Neural progenitor cell (in vitro differentiated cells): ENCODE data around the gene DAAM2. TPM values are rescaled to one million over a fixed set of nuclear protein-coding genes. Genes with fewer than 3 reads are reported as not detected.

ENCODE experiments used
- DNase-seq: peaks from one replicate; pipeline ENCODE4 v3.0.0-alpha.2; 2016; ENCODE audit warnings: low spot score
- H2AFZ ChIP-seq: fragments of 200-600 bp; sonication (generic); replicated peaks from 2 replicates; pipeline ENCODE4 v1.6.1; 2016; ENCODE audit warnings: antibody characterized with exemption
- H3F3A ChIP-seq: fragments of 200-600 bp; sonication (generic); 2 replicates; pipeline ENCODE4 v1.6.1; 2016; ENCODE audit warnings: antibody characterized with exemption, low read depth
- H3K27ac ChIP-seq: fragments of 200-600 bp; sonication (generic); 2 replicates; pipeline ENCODE4 v1.5.1; 2016; ENCODE audit warnings: mild to moderate bottlenecking
- H3K27me3 ChIP-seq: fragments of 200-600 bp; sonication (generic); 2 replicates; pipeline ENCODE4 v1.6.1; 2016; ENCODE audit warnings: mild to moderate bottlenecking, moderate library complexity
- H3K36me3 ChIP-seq: fragments of 200-600 bp; sonication (generic); 2 replicates; pipeline ENCODE4 v1.5.1; 2016
- H3K4me1 ChIP-seq: fragments of 200-600 bp; sonication (generic); 2 replicates; pipeline ENCODE4 v1.6.1; 2016; ENCODE audit warnings: mixed run types
- H3K4me2 ChIP-seq: fragments of 200-600 bp; sonication (generic); 2 replicates; pipeline ENCODE4 v1.6.1; 2016
- H3K4me3 ChIP-seq: fragments of 200-600 bp; sonication (generic); 2 replicates; pipeline ENCODE4 v1.5.1; 2016
- H3K79me2 ChIP-seq: fragments of 200-600 bp; sonication (generic); 2 replicates; pipeline ENCODE4 v1.6.1; 2016; ENCODE audit warnings: low read depth
- H3K9ac ChIP-seq: fragments of 200-600 bp; sonication (generic); 2 replicates; pipeline ENCODE4 v1.6.1; 2016
- H3K9me3 ChIP-seq: fragments of 200-600 bp; sonication (generic); 2 replicates; pipeline ENCODE4 v1.5.1; 2016; ENCODE audit warnings: low read depth
- H4K20me1 ChIP-seq: fragments of 200-600 bp; sonication (generic); 2 replicates; pipeline ENCODE4 v1.6.1; 2016; ENCODE audit warnings: low read depth
- H3K27ac Mint-ChIP-seq: 3 replicates; pipeline ENCODE4 v1.8.0; 2021; ENCODE audit warnings: mixed read lengths
- H3K27me3 Mint-ChIP-seq: 2 replicates; pipeline ENCODE4 v1.8.0; 2022; ENCODE audit warnings: low read depth, mild to moderate bottlenecking, inconsistent platforms, moderate library complexity, mixed read lengths; ENCODE audit not compliant: insufficient read depth
- H3K36me3 Mint-ChIP-seq: 3 replicates; pipeline ENCODE4 v1.8.0; 2021; ENCODE audit warnings: mixed read lengths
- H3K4me1 Mint-ChIP-seq: 3 replicates; pipeline ENCODE4 v1.8.0; 2021; ENCODE audit warnings: mixed read lengths
- H3K4me3 Mint-ChIP-seq: 3 replicates; pipeline ENCODE4 v1.8.0; 2021; ENCODE audit warnings: mild to moderate bottlenecking, moderate library complexity, mixed read lengths
- H3K9me3 Mint-ChIP-seq: 3 replicates; pipeline ENCODE4 v1.8.0; 2020; ENCODE audit warnings: mixed read lengths
- EZH2 ChIP-seq: fragments of 200-600 bp; sonication (generic); IDR thresholded peaks from 2 replicates; pipeline ENCODE4 v1.6.1; 2017; ENCODE audit warnings: antibody characterized with exemption, mild to moderate bottlenecking, moderate library complexity
- EZH2phosphoT487 ChIP-seq: fragments of 200-600 bp; sonication (generic); IDR thresholded peaks from 2 replicates; pipeline ENCODE4 v1.6.1; 2017; ENCODE audit warnings: antibody characterized with exemption
- total RNA-seq: library from RNA; depleted of rRNA; stranded (reverse); fragments of >200 nt; gene quantifications from 2 replicates; pipeline ENCODE4 v1.2.3, GENCODE V29; 2015; ENCODE audit warnings: low replicate concordance
- TF ChIP-seq, protein P1 (sequence below): fragments of 200-600 bp; sonication (generic); IDR thresholded peaks from 2 replicates; pipeline ENCODE4 v1.5.1; 2017; ENCODE audit warnings: antibody characterized with exemption, mild to moderate bottlenecking

The DAAM2 gene
- total RNA-seq, 1 donor from 2014 or later = 2.1 TPM

DNA sequence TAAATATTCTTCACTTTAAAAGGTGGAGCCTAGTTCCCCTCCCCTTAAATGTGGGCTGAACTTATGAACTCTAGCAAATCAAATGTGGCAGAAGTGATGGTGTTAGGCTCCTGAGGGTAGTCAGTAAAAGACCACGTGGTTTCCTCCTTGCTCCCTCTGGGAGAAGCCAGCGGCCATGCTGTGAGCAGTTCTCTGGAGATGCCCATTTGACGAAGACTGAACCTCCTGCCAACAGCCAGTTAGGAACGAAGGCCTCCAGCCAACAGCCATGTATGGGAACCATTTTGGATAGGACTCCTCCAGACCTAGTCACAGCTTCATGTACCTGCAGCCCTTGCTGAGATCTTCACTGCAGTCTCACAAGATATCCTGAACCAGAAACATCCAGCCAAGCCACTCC, 149.6 kb downstream of the DAAM2 start:
- H3K27ac Mint-ChIP-seq = no peak overlapping the region
- no peak overlapping the region for H3K4me3 Mint-ChIP-seq
- TF ChIP-seq, protein P1, sequence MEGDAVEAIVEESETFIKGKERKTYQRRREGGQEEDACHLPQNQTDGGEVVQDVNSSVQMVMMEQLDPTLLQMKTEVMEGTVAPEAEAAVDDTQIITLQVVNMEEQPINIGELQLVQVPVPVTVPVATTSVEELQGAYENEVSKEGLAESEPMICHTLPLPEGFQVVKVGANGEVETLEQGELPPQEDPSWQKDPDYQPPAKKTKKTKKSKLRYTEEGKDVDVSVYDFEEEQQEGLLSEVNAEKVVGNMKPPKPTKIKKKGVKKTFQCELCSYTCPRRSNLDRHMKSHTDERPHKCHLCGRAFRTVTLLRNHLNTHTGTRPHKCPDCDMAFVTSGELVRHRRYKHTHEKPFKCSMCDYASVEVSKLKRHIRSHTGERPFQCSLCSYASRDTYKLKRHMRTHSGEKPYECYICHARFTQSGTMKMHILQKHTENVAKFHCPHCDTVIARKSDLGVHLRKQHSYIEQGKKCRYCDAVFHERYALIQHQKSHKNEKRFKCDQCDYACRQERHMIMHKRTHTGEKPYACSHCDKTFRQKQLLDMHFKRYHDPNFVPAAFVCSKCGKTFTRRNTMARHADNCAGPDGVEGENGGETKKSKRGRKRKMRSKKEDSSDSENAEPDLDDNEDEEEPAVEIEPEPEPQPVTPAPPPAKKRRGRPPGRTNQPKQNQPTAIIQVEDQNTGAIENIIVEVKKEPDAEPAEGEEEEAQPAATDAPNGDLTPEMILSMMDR = no peak
- no peak for TF ChIP-seq EZH2
- no peak for TF ChIP-seq EZH2phosphoT487

DNA sequence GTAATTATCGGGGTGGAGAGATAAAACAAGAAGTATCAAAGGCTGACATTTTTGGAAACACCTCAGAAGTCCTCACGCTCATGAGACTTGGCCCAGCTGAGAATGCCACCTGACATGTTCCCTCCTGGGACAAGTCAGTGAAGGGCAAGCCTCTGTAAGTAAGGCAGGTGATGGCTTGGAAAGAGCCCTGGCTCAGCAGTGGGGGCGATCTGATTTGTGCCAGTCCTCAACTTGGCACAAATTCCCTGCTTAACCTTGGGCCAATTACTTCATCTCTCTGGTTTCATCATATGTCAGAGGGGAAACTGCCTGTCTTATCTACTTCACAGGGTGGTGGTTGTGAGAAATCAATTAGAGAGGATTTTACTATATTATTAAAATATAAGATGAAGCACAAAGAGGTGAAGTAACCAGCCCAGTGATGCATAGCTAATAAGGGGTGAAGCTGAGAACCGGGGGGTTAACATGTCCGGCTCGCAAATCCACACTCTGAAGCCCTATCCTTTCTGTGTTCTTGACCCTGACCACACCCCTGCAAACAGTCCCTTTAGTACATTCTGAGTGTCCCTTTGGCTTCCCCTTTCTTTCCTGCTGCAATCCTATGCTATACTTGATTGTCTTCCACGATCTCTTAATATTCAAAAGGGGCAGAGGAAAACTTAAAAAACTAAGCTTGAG, 150.9 kb downstream of the DAAM2 start:
- no peak for DNase-seq
- Mint-ChIP-seq H3K4me1 (peaks cover 14% of the 10 kb centered on the region), H3K4me3 (no peak overlapping the region), H3K36me3 (no peaks in the 10 kb centered on the region), H3K9me3 (no peaks in the 10 kb centered on the region), H3K27me3 (no peaks in the 10 kb centered on the region), H3K27ac (no peak overlapping the region)
- Histone ChIP-seq H3K9ac (no peak overlapping the region), H3K36me3 (no peaks in the 10 kb centered on the region), H3K4me3 (no peak overlapping the region), H2AFZ (no peak overlapping the region), H3K4me2 (no peak overlapping the region), H3K27me3 (no peaks in the 10 kb centered on the region), H3K27ac (no peak overlapping the region), H3K79me2 (no peaks in the 10 kb centered on the region), H4K20me1 (no peaks in the 10 kb centered on the region), H3F3A (no peaks in the 10 kb centered on the region), H3K9me3 (no peaks in the 10 kb centered on the region), H3K4me1 (peaks cover 10% of the 10 kb centered on the region)
- TF ChIP-seq, protein P1 = no peak
- no peak for TF ChIP-seq EZH2
- no peak for TF ChIP-seq EZH2phosphoT487

More for the DNA sequence above, 149.6 kb downstream of the DAAM2 start:
- Histone ChIP-seq H3K36me3 (no peaks in the 10 kb centered on the region), H3K4me2 (no peak overlapping the region), H3K79me2 (no peaks in the 10 kb centered on the region), H2AFZ (no peak overlapping the region), H3K9ac (no peak overlapping the region), H3K4me3 (no peak overlapping the region), H4K20me1 (no peaks in the 10 kb centered on the region), H3K27ac (no peak overlapping the region), H3K9me3 (no peaks in the 10 kb centered on the region), H3K27me3 (no peaks in the 10 kb centered on the region), H3F3A (no peaks in the 10 kb centered on the region), H3K4me1 (peaks cover 15% of the 10 kb centered on the region)
- H3K27me3 Mint-ChIP-seq = no peaks in the 10 kb centered on the region
- DNase-seq = no peak
- no peaks in the 10 kb centered on the region for H3K36me3 Mint-ChIP-seq
- peaks cover 19% of the 10 kb centered on the region for H3K4me1 Mint-ChIP-seq
- no peaks in the 10 kb centered on the region for H3K9me3 Mint-ChIP-seq

DNA sequence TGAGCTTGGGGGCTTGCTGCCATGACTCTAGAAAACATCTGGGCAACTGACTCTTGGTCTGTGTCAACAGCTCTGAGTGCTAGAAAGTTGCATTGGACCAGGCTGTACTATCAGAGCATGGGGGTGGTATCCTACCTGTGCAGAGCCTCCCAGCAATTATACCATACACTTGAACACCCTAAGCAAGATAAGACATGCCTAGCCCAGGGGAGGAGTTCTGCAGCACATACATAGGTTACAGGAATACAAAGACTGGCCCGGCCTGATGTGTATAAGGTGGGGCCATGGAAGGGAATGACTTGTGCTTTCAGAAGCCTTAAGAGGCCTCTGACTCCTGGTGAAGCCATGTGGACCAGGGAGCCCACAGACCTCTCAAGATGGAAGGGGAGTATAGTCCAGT, 153.4 kb downstream of the DAAM2 start:
- Histone ChIP-seq H2AFZ (no peak overlapping the region), H3F3A (no peaks in the 10 kb centered on the region), H3K4me2 (no peak overlapping the region), H3K36me3 (no peaks in the 10 kb centered on the region), H3K9me3 (no peaks in the 10 kb centered on the region), H3K4me1 (no peaks in the 10 kb centered on the region), H3K79me2 (no peaks in the 10 kb centered on the region), H3K27ac (no peak overlapping the region), H3K9ac (no peak overlapping the region), H3K4me3 (no peak overlapping the region), H4K20me1 (no peaks in the 10 kb centered on the region), H3K27me3 (no peaks in the 10 kb centered on the region)
- Mint-ChIP-seq H3K36me3 (no peaks in the 10 kb centered on the region), H3K27me3 (no peaks in the 10 kb centered on the region), H3K4me3 (no peak overlapping the region), H3K4me1 (no peaks in the 10 kb centered on the region), H3K27ac (no peak overlapping the region), H3K9me3 (no peaks in the 10 kb centered on the region)
- TF ChIP-seq EZH2phosphoT487 = no peak
- TF ChIP-seq, protein P1 = no peak
- TF ChIP-seq EZH2 = no peak
- DNase-seq = no peak
